IMR-90 (cell line): ENCODE measurements around the gene TEKT5. TPM values are rescaled to one million over a fixed set of nuclear protein-coding genes. Genes with fewer than 3 reads are reported as not detected.

Source experiments
- ATAC-seq: fragments of 200-7000 bp; cut with Tn5 transposase; 2 replicates; pipeline ENCODE4 v1.9.1; 2020; ENCODE audit warnings: low read depth, mild to moderate bottlenecking, moderate library complexity
- BruUV-seq: library from RNA; stranded (reverse); fragments of 400-500 nt; replicated peaks from 2 replicates; lab custom pipeline; 2021; lab: Mats Ljungman, UMichigan
- CTCF ChIA-PET: fragments of 300-600 bp; formaldehyde crosslinking; extraction: SDS; loops from one replicate; lab custom pipeline; 2021; ENCODE audit warnings: antibody characterized with exemption; lab: Yijun Ruan, JAX
- POLR2A ChIA-PET: fragments of 300-600 bp; sonication (Branson Sonifier 250); formaldehyde crosslinking; loops from one replicate; lab custom pipeline; 2022; ENCODE audit warnings: antibody characterized with exemption; ENCODE audit not compliant: unreplicated experiment; lab: Charles Lee
- DNase-seq: peaks from one replicate; pipeline ENCODE4 v3.0.0; 2013
- H2AFZ ChIP-seq: replicated peaks from 2 replicates; pipeline ENCODE3; 2013; ENCODE audit warnings: low read length, mild to moderate bottlenecking; ENCODE audit not compliant: poor library complexity
- H2AK5ac ChIP-seq: 2 replicates; pipeline ENCODE4 v1.6.1; 2013; ENCODE audit warnings: low read depth, low read length, inconsistent platforms
- H2AK9ac ChIP-seq: replicated peaks from 2 replicates; pipeline ENCODE3; 2013; ENCODE audit warnings: mild to moderate bottlenecking, low read depth, low read length, moderate library complexity; ENCODE audit not compliant: poor library complexity
- H2BK120ac ChIP-seq: 2 replicates; pipeline ENCODE4 v1.6.1; 2013; ENCODE audit warnings: low read depth, low read length, inconsistent platforms
- H2BK15ac ChIP-seq: 3 replicates; pipeline ENCODE4 v1.6.1; 2013; ENCODE audit warnings: low read depth, low read length, inconsistent platforms
- H2BK20ac ChIP-seq: 2 replicates; pipeline ENCODE4 v1.6.1; 2013; ENCODE audit warnings: low read depth, mild to moderate bottlenecking, inconsistent platforms, low read length, moderate library complexity
- H2BK5ac ChIP-seq: 2 replicates; pipeline ENCODE4 v1.6.1; 2013; ENCODE audit warnings: mild to moderate bottlenecking, low read depth, low read length, inconsistent platforms; ENCODE audit not compliant: poor library complexity, severe bottlenecking
- H3K14ac ChIP-seq: replicated peaks from 2 replicates; pipeline ENCODE4 v1.6.1; 2013; ENCODE audit warnings: low read depth, low read length, inconsistent platforms
- H3K18ac ChIP-seq: 2 replicates; pipeline ENCODE4 v1.6.1; 2013; ENCODE audit warnings: low read depth, low read length, control low read depth
- H3K23ac ChIP-seq: 2 replicates; pipeline ENCODE4 v1.6.1; 2013; ENCODE audit warnings: low read depth, low read length, inconsistent platforms
- H3K27ac ChIP-seq: 2 replicates; pipeline ENCODE4 v1.5.1; 2013; ENCODE audit warnings: mild to moderate bottlenecking, control low read depth, low read length; ENCODE audit not compliant: insufficient read depth
- H3K27me3 ChIP-seq: 2 replicates; pipeline ENCODE4 v1.6.1; 2013; ENCODE audit warnings: low read length; ENCODE audit not compliant: control insufficient read depth, insufficient read depth
- H3K36me3 ChIP-seq: 2 replicates; pipeline ENCODE4 v1.6.1; 2013; ENCODE audit warnings: low read length, mixed read lengths; ENCODE audit not compliant: control insufficient read depth, insufficient read depth
- H3K4ac ChIP-seq: 2 replicates; pipeline ENCODE4 v1.6.1; 2013; ENCODE audit warnings: low read depth, low read length, inconsistent platforms
- H3K4me1 ChIP-seq: 2 replicates; pipeline ENCODE4 v1.6.1; 2013; ENCODE audit warnings: low read length, mixed read lengths; ENCODE audit not compliant: control insufficient read depth, insufficient read depth
- H3K4me2 ChIP-seq: 2 replicates; pipeline ENCODE4 v1.6.1; 2013; ENCODE audit warnings: low read depth, mild to moderate bottlenecking, control low read depth, low read length, moderate library complexity
- H3K4me3 ChIP-seq: 2 replicates; pipeline ENCODE4 v1.5.1; 2013; ENCODE audit warnings: low read depth, mild to moderate bottlenecking, control low read depth, low read length, moderate library complexity; ENCODE audit not compliant: insufficient read depth
- H3K56ac ChIP-seq: 2 replicates; pipeline ENCODE4 v1.6.1; 2013; ENCODE audit warnings: low read length, inconsistent platforms; ENCODE audit not compliant: insufficient read depth; ENCODE audit errors: extremely low read depth
- H3K79me1 ChIP-seq, 2 experiments: 2 replicates each; pipeline ENCODE4 v1.6.1; 2013; ENCODE audit warnings: low read length in 2 of 2, inconsistent platforms in 1 of 2, low read depth in 1 of 2
- H3K9ac ChIP-seq: 2 replicates; pipeline ENCODE4 v1.6.1; 2013; ENCODE audit warnings: low read depth, low read length, control low read depth
- H3K9me1 ChIP-seq: 2 replicates; pipeline ENCODE4 v1.6.1; 2013; ENCODE audit warnings: low read length, inconsistent platforms; ENCODE audit not compliant: insufficient read depth
- H3K9me3 ChIP-seq: 2 replicates; pipeline ENCODE4 v1.6.1; 2013; ENCODE audit warnings: low read length; ENCODE audit not compliant: control insufficient read depth, insufficient read depth
- H4K20me1 ChIP-seq: 2 replicates; pipeline ENCODE4 v1.6.1; 2013; ENCODE audit warnings: low read length, inconsistent platforms; ENCODE audit not compliant: insufficient read depth
- H4K5ac ChIP-seq: 2 replicates; pipeline ENCODE4 v1.6.1; 2013; ENCODE audit warnings: mild to moderate bottlenecking, low read depth, low read length, control low read depth
- H4K8ac ChIP-seq, 2 experiments: 2 replicates each; pipeline ENCODE4 v1.6.1; 2013; ENCODE audit warnings: low read depth in 2 of 2, low read length in 2 of 2, control low read depth in 1 of 2, inconsistent platforms in 1 of 2
- H4K91ac ChIP-seq: 2 replicates; pipeline ENCODE4 v1.6.1; 2013; ENCODE audit warnings: low read depth, low read length, inconsistent platforms; ENCODE audit not compliant: insufficient read depth
- BHLHE40 ChIP-seq: fragments of 150-350 bp; IDR thresholded peaks from 2 replicates; pipeline ENCODE4 v1.6.1; 2016; ENCODE audit warnings: mild to moderate bottlenecking, low read depth, low read length
- CEBPB ChIP-seq: IDR thresholded peaks from 2 replicates; pipeline ENCODE4 v1.6.1; 2012; ENCODE audit warnings: low read depth, low read length, improper control_type of control experiment
- CHD1 ChIP-seq: IDR thresholded peaks from 2 replicates; pipeline ENCODE4 v1.6.1; 2012; ENCODE audit warnings: low read depth, low read length, improper control_type of control experiment
- CTCF ChIP-seq: conservative IDR thresholded peaks from 2 replicates; pipeline ENCODE4 v1.5.1; 2012; ENCODE audit warnings: mild to moderate bottlenecking, low read depth, low read length, improper control_type of control experiment
- FOS ChIP-seq: fragments of 150-350 bp; IDR thresholded peaks from 2 replicates; pipeline ENCODE4 v1.6.1; 2016; ENCODE audit warnings: low read depth, low read length
- MAFK ChIP-seq: IDR thresholded peaks from 2 replicates; pipeline ENCODE4 v1.6.1; 2012; ENCODE audit warnings: low read depth, low read length, improper control_type of control experiment
- MAZ ChIP-seq: IDR thresholded peaks from 2 replicates; pipeline ENCODE4 v1.6.1; 2012; ENCODE audit warnings: low read depth, mild to moderate bottlenecking, low read length, improper control_type of control experiment, moderate library complexity, borderline replicate concordance
- MXI1 ChIP-seq: IDR thresholded peaks from 2 replicates; pipeline ENCODE4 v1.6.1; 2012; ENCODE audit warnings: low read depth, mild to moderate bottlenecking, low read length, moderate library complexity, borderline replicate concordance
- NFE2L2 ChIP-seq: fragments of 150-350 bp; IDR thresholded peaks from 2 replicates; pipeline ENCODE4 v1.6.1; 2016; ENCODE audit warnings: low read depth, mild to moderate bottlenecking, low read length
- POLR2A ChIP-seq: IDR thresholded peaks from 2 replicates; pipeline ENCODE4 v1.6.1; 2012; ENCODE audit warnings: mild to moderate bottlenecking, low read depth, low read length
- RAD21 ChIP-seq: IDR thresholded peaks from 2 replicates; pipeline ENCODE4 v1.6.1; 2012; ENCODE audit warnings: low read length, improper control_type of control experiment
- RCOR1 ChIP-seq: IDR thresholded peaks from 2 replicates; pipeline ENCODE4 v1.6.1; 2012; ENCODE audit warnings: mild to moderate bottlenecking, low read length, improper control_type of control experiment; ENCODE audit not compliant: insufficient replicate concordance
- RFX5 ChIP-seq: IDR thresholded peaks from 2 replicates; pipeline ENCODE4 v1.8.0; 2012; ENCODE audit warnings: low read depth, mild to moderate bottlenecking, low read length, moderate library complexity
- SMC3 ChIP-seq: fragments of 150-350 bp; IDR thresholded peaks from 2 replicates; pipeline ENCODE4 v1.6.1; 2016; ENCODE audit warnings: low read depth, mild to moderate bottlenecking, antibody characterized with exemption, low read length, moderate library complexity
- USF2 ChIP-seq: fragments of 150-350 bp; IDR thresholded peaks from 2 replicates; pipeline ENCODE4 v1.6.1; 2017; ENCODE audit warnings: mild to moderate bottlenecking, antibody characterized with exemption, low read length, low read depth
- WGBS, 2 experiments: methylation state at CpG; one replicate each; pipeline versions ENCODE4 v1.1.5 to v1.1.7; 2013; ENCODE audit warnings: missing lambda C conversion rate in 2 of 2; ENCODE audit not compliant: insufficient read length in 1 of 2; ENCODE audit errors: extremely low coverage in 2 of 2; 5-methylcytosine and 5-hydroxymethylcytosine counted together
- dilution Hi-C: fragments of 300-500 bp; cut with HindIII; formaldehyde crosslinking; loops from one replicate; pipeline ENCODE4 v1.14.3; 2018; ENCODE audit warnings: low sequenced_read_pairs; ENCODE audit not compliant: unreplicated experiment
- in situ Hi-C: fragments of 300-500 bp; cut with MboI; formaldehyde crosslinking; loops from 3 replicates; pipeline ENCODE4 v1.14.3; 2019; ENCODE audit warnings: low sequenced_read_pairs, inconsistent platforms, mixed read lengths
- intact Hi-C: fragments of 100-400 bp; cut with micrococcal nuclease; formaldehyde crosslinking; loops from 2 replicates; pipeline ENCODE4 v1.10.0; 2022
- polyA plus RNA-seq, 3 experiments: library from polyadenylated mRNA; depleted of rRNA; stranded (reverse); fragments of >200 nt; gene quantifications; 2 replicates each; pipeline ENCODE4 v1.2.3, GENCODE V29; 2012; ENCODE audit warnings: low replicate concordance in 1 of 3
- total RNA-seq: library from RNA; depleted of rRNA; stranded (reverse); fragments of >200 nt; gene quantifications from 2 replicates; pipeline ENCODE4 v1.2.3, GENCODE V29; 2012
- TF ChIP-seq, protein P1 (sequence below): fragments of 150-350 bp; IDR thresholded peaks from 2 replicates; pipeline ENCODE4 v1.6.1; 2016; ENCODE audit warnings: low read depth, mild to moderate bottlenecking, low read length, moderate library complexity, borderline replicate concordance

The TEKT5 gene
- total and polyA plus RNA-seq, 2 of the 4 experiments (the other 2 are of a cell fraction): 0.17 TPM; not detected in 1

- Histone ChIP-seq H3K4me2 (no peak overlapping the region), H3K4me1 (no peaks in the 10 kb centered on the region), H3K9me3 (no peaks in the 10 kb centered on the region), H3K4ac (no peak overlapping the region), H2AK9ac (no peak overlapping the region), H3K18ac (no peak overlapping the region), H4K5ac (no peak overlapping the region), H2BK5ac (no peak overlapping the region), H3K56ac (no peak overlapping the region), H3K79me1 (no peaks in the 10 kb centered on the region), H3K27me3 (no peaks in the 10 kb centered on the region; the same call in 1 of the 2 replicates), H2AFZ (no peak overlapping the region), H3K14ac (no peak overlapping the region), H3K36me3 (no peaks in the 10 kb centered on the region), H2BK15ac (no peak overlapping the region), H2BK120ac (no peak overlapping the region), H4K8ac (no peak overlapping the region), H3K9ac (no peak overlapping the region), H3K9me1 (no peaks in the 10 kb centered on the region), H3K23ac (no peak overlapping the region), H2AK5ac (no peak overlapping the region), H2BK20ac (no peak overlapping the region), H4K20me1 (no peaks in the 10 kb centered on the region), H4K91ac (no peak overlapping the region), H3K4me3 (no peak overlapping the region), H3K27ac (no peak overlapping the region)
- intact Hi-C loops: no loop called here
- in situ Hi-C loops: no loop called here
- ChIA-PET CTCF (no interaction called here), POLR2A (no interaction called here)
- dilution Hi-C loops: no loop called here
- DNase-seq (no peak), ATAC-seq (no peak)
- WGBS, 2 experiments: 90% methylated on average over 3 of the region's 6 CpGs; no CpG with 5 or more reads in 1 of the 2 experiments
- no TSS peak for BruUV-seq
- TF ChIP-seq RAD21 (no peak), MAFK (no peak), MAZ (no peak), SMC3 (no peak), RCOR1 (no peak), USF2 (no peak), NFE2L2 (no peak), RFX5 (no peak), FOS (no peak), MXI1 (no peak), BHLHE40 (no peak), CHD1 (no peak), CTCF (no peak), POLR2A (no peak), CEBPB (no peak)
- TF ChIP-seq, protein P1, sequence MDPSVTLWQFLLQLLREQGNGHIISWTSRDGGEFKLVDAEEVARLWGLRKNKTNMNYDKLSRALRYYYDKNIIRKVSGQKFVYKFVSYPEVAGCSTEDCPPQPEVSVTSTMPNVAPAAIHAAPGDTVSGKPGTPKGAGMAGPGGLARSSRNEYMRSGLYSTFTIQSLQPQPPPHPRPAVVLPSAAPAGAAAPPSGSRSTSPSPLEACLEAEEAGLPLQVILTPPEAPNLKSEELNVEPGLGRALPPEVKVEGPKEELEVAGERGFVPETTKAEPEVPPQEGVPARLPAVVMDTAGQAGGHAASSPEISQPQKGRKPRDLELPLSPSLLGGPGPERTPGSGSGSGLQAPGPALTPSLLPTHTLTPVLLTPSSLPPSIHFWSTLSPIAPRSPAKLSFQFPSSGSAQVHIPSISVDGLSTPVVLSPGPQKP: no peak
Observed at GRCh38 chr16:10644092-10644491, 50.6 kb downstream of the TEKT5 start.
